Upper lobe of right lung (tissue), 1 donor: Measurements from ENCODE around the gene DTX1. TPM values are rescaled to one million over a fixed set of nuclear protein-coding genes. Genes with fewer than 3 reads are reported as not detected.

Experiments
- ATAC-seq: fragments of 200-7000 bp; cut with Tn5 transposase; one replicate; pipeline ENCODE4 v1.9.1; 2020; ENCODE audit warnings: mild to moderate bottlenecking, moderate library complexity
- DNase-seq: peaks from one replicate; pipeline ENCODE4 v3.0.0-alpha.2; 2020
- H3K27ac ChIP-seq: fragments of 200-600 bp; one replicate; pipeline ENCODE4 v1.8.0; 2022
- H3K27me3 ChIP-seq: fragments of 200-600 bp; one replicate; pipeline ENCODE4 v1.8.0; 2022; ENCODE audit warnings: mild to moderate bottlenecking
- H3K36me3 ChIP-seq: fragments of 200-600 bp; one replicate; pipeline ENCODE4 v1.8.0; 2022
- H3K4me1 ChIP-seq: fragments of 200-600 bp; one replicate; pipeline ENCODE4 v1.8.0; 2022
- H3K4me3 ChIP-seq: fragments of 200-600 bp; one replicate; pipeline ENCODE4 v1.8.0; 2022; ENCODE audit warnings: mild to moderate bottlenecking
- H3K9me3 ChIP-seq: fragments of 200-600 bp; one replicate; pipeline ENCODE4 v1.8.0; 2022
- intact Hi-C: fragments of 100-400 bp; cut with DNase I; formaldehyde crosslinking; loops from one replicate; pipeline ENCODE4 v1.11.0; 2022
- total RNA-seq: library from RNA; stranded (reverse); fragmentation: NEBNext Ultra II Directional; extraction: Animal tissue kit (Norgen Biotek cat#: 25700); gene quantifications from one replicate; pipeline ENCODE4 v1.2.1, GENCODE V29; 2021
- TF ChIP-seq, protein P1 (sequence below): fragments of 200-600 bp; IDR thresholded peaks from one replicate; pipeline ENCODE4 v1.8.0; 2022; ENCODE audit warnings: antibody characterized with exemption
- donor health status: DM: no; HTN: yes; CAD: no; lungs with severe emphysema.

The DTX1 gene
- total RNA-seq, 1 donor from 2014 or later: 5.1 TPM

DNA sequence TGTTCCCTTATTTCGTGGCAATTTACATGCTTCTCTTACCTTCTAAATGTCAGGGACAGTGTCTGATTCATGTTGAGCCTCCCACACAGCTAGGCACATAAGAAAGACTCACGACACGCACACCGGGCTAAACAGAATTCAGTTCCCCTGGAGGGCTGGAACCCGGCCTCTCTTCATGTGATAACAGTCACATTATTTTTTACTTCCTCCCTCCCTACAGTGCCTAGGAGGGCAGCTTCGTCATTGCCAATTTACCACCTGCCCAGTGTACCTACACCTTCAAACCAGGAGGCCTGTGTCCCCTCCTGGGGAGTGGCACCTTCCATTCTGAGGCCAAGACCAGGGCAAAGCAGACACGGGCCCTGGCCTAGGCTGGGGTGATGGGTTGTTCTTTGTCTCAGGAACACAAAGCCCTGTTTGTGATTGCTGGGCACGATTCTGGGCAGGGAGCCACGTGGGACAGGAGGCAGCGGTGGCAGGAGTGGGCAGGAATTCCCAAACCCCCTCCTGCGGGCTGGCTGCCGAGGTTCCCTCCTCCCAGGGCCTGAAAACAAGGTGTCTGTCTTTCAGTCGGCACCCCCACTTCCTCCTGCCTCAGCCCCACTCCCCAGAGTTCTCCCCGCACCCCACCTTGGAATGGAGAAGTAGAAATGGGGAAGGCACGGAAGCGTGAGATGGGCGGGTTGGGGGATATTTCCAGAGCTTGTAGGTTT, 85.8 kb downstream of the DTX1 start:
- TF ChIP-seq, protein P1, sequence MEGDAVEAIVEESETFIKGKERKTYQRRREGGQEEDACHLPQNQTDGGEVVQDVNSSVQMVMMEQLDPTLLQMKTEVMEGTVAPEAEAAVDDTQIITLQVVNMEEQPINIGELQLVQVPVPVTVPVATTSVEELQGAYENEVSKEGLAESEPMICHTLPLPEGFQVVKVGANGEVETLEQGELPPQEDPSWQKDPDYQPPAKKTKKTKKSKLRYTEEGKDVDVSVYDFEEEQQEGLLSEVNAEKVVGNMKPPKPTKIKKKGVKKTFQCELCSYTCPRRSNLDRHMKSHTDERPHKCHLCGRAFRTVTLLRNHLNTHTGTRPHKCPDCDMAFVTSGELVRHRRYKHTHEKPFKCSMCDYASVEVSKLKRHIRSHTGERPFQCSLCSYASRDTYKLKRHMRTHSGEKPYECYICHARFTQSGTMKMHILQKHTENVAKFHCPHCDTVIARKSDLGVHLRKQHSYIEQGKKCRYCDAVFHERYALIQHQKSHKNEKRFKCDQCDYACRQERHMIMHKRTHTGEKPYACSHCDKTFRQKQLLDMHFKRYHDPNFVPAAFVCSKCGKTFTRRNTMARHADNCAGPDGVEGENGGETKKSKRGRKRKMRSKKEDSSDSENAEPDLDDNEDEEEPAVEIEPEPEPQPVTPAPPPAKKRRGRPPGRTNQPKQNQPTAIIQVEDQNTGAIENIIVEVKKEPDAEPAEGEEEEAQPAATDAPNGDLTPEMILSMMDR: no peak
- intact Hi-C loops: no loop called here
- Histone ChIP-seq H3K9me3 (no peaks in the 10 kb centered on the region), H3K27me3 (no peaks in the 10 kb centered on the region), H3K4me3 (no peak overlapping the region), H3K4me1 (no peaks in the 10 kb centered on the region), H3K27ac (peak overlapping the region; percentile 25), H3K36me3 (no peaks in the 10 kb centered on the region)
- DNase-seq (no peak), ATAC-seq (peak; percentile 73)

DNA sequence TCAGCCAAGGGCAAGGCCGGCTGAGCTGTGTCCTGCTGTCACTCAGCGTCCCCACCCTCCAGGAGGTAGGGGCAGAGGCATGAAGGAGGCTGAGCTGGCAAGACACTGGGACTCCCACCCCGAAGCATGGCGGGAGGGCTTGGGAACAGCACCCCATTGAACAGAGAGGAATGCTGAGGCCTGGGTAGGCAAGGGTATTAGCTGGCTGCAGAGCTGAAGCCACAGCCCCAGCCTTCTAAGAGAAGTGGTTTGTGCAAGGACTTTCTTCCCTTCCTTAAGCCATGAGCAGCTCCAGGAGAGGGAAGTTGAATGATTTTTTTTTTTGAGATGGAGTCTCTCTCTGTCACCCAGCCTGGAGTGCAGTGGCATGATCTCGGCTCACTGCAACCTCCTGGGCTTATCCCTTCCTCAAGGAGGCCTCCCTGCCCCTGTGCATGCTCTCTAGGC, 86.4 kb downstream of the DTX1 start:
- ATAC-seq (peak; percentile 74), DNase-seq (no peak)
- Histone ChIP-seq H3K4me1 (no peaks in the 10 kb centered on the region), H3K4me3 (no peak overlapping the region), H3K36me3 (no peaks in the 10 kb centered on the region), H3K9me3 (no peaks in the 10 kb centered on the region), H3K27me3 (no peaks in the 10 kb centered on the region), H3K27ac (peak overlapping the region; percentile 25)
- intact Hi-C loops: no loop called here
- TF ChIP-seq, protein P1: no peak

DNA sequence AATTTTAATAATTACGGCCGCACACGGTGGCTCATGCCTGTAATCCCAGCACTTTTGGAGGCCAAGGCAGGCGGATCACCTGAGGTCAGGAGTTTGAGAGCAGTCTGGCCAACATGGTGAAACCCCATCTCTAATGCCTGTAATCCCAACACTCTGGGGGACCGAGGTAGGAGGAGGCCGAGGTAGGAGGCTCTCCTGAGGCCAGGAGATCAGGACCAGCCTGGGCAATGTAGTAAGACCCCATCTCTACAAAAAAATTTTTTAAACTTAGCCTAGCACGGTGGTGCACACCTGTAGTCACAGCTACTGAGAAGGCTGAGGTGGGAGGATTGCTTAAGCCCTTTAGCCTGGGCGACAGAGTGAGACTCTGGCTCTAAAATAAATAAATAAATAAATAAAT, 87.4 kb downstream of the DTX1 start:
- intact Hi-C loops: no loop called here
- no peaks in the 10 kb centered on the region for H3K36me3 ChIP-seq
- no peak for ATAC-seq
- no peak for DNase-seq
- H3K9me3 ChIP-seq: no peaks in the 10 kb centered on the region
- H3K4me3 ChIP-seq: no peak overlapping the region
- no peak overlapping the region for H3K27ac ChIP-seq
- TF ChIP-seq, protein P1: no peak
- H3K4me1 ChIP-seq: no peaks in the 10 kb centered on the region
- H3K27me3 ChIP-seq: no peaks in the 10 kb centered on the region

GRCh38 chr12:113144806-113145205, 88.3 kb downstream of the DTX1 start:
- H3K4me1 ChIP-seq: peaks cover 5% of the 10 kb centered on the region
- peaks cover 2% of the 10 kb centered on the region for H3K27me3 ChIP-seq
- no peak overlapping the region for H3K27ac ChIP-seq
- ATAC-seq (no peak), DNase-seq (no peak)
- no peak overlapping the region for H3K4me3 ChIP-seq
- intact Hi-C loops: no loop called here
- H3K9me3 ChIP-seq: no peaks in the 10 kb centered on the region
- TF ChIP-seq, protein P1: no peak
- H3K36me3 ChIP-seq: no peaks in the 10 kb centered on the region

GRCh38 chr12:113145720-113146551, 89.4 kb downstream of the DTX1 start:
- TF ChIP-seq, protein P1: no peak
- no peak for ATAC-seq
- H3K9me3 ChIP-seq: no peaks in the 10 kb centered on the region

More at GRCh38 chr12:113145720-113146551, 89.4 kb downstream of the DTX1 start:
- Histone ChIP-seq H3K4me1 (peaks cover 6% of the 10 kb centered on the region), H3K36me3 (no peaks in the 10 kb centered on the region), H3K27me3 (peaks cover 14% of the 10 kb centered on the region), H3K4me3 (no peak overlapping the region), H3K27ac (no peak overlapping the region)
- intact Hi-C loops: no loop called here
- no peak for DNase-seq
